ENCODE data around the gene CAPZB.

Gene CAPZB

DNA sequence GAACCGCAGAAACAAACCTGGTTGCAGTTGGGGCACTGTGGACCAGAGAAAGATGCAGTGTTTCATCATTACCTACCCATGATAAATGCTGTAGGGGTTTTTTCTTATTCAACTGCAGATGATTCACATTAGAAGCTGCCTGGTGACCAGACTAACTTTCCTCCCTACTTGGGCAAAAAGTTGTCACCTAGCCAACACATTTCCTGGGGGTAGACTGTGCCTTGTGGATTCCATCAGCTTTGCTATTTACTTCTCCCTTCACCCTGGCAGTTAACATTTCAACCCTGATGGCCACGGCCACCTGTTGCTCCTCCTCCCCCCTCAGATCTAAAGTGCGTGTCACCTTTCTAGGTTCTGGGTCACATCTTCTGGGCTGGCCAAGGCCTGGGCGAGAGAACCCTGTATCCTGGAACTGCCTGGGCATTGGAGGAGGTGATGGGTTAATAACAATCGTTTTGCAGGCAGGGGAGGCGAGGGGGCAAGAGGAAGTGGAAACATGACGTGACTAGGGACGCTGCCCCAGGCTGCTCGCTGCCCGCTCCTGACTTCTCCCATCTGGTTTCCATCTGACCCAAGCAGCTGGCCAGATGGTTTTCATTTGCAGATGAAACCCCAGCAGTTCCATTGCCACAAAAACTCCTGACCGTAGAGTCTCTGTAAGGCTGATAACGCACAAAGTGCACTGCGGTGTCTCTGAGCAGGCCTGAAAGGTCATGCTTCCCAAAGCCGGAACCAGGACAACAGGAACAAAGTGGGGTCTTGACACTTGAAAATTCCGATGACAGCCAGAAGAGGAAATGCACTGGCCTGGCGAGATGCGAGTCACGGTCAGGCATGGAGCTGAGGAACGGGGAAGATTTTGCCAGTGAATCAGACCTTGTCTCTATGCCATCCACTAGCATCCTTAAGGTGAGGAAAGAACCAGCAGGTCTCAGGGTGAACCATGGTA lies 36.6 kb downstream of the CAPZB start:
- DNase-seq (ENCODE audit: low read depth), result no peak

DNA sequence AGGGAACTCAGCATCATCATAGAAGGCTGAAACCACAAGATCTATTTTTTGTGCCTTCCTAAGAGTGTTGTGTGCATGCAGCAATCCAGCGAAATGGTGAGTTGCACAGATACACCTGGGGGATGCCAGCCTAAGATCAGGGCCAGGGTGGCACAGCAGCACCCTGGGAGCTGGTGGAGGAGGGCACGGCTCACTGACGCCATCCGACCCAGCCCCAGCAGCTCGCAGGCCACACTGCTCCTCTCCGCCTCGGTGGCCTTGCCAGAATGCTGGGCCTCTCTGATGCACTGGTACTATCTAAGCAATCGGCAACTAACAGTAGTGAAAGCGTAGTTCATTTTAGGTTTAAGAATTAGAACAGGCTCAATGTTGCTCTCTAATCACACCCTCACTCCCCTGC lies 37.8 kb downstream of the CAPZB start:
- DNase-seq (ENCODE audit: low read depth), result no peak

DNA sequence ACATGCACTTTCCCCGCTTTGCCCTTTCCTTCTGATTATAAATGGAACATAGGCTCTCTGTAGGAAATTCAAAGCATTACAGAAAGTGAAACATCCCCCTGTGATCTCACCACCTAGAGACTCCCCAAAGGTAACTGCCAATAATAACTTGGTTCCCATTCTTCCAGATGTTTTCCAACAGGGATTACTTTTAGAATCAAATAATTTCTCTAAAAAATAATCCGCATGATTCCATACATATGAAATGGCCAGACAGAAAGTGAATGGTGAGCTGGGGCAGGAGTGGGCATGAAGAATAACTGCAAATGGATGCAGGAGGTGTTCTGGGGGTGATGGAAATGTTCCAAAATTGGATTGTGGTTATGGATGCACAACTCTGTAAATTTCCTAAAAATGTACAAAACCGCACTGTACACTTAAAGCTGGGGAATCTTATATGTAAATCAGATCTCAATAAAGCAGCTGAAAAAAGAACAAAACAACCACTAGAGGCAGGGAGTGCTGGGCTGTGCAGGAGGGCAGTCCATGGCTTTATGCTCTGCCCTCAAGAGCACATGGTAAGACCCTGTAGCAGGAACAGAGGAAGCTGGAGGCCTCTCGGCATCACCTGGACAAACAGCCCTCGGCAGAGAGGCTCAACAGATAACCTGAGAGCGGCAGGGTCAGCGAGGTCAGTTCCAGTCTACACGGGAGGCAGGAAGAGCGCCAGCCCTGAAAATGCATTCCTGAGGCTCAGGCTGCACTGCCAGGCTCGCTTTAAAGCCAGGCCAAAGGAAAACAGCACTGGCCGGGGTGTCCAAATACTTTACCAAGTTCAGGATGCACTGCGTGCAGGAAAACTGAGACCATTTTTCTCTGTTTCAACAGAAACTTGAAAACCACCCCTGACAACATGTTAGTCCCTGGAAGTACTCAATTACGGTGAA lies 39.7 kb downstream of the CAPZB start:
- no peak for DNase-seq (ENCODE audit: low read depth)

DNA sequence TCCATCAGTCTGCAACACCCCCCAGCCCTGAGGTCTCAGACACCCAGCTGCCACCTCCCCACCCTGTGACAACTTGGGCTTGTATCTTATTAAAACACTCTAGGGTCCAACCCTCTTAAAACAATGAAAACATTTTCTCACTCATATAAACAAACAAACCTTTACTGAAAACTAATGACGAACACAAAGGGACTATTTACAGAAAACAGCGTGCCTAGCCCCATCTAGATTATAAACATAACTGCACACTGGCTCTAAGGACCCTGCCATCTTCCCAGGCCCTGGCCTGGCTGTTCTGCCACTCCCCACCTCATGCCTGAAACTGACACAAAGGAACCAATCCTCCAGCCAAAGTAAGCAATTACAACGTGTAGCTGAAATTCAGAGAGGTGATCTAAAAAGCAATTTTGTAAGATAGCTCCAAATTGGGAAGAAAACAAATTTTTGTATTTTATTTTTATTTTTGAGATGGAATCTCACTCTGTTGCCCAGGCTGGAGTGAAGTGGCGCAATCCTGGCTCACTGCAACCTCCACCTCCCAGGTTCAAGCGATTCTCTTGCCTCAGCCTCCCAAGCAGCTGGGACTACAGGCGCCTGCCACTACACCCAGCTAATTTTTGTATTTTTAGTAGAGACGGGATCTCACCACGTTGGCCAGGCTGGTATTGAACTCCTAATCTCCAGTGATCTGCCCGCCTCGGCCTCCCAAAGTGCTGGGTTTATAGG lies 40.9 kb downstream of the CAPZB start:
- no peak for DNase-seq (ENCODE audit: low read depth)

DNA sequence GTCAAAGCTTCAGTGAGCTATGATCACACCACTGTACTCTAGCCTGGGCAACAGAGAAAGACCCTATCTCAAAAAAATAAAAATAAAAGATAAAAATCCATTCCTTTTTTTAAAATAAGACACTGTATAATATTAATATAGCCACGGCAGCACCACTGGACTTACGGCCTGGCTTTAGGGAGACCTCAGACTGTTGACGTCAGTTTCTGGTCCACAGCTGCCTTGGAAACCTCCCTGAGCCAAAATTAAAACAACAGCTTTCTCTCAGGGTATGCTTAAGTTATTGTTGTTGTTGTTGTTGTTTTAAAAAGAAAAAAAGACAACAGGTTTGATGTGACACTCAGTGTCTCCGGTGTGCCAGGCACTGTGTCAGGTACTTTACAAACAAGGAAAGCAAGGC lies 42.0 kb downstream of the CAPZB start:
- DNase-seq (ENCODE audit: low read depth), result no peak

DNA sequence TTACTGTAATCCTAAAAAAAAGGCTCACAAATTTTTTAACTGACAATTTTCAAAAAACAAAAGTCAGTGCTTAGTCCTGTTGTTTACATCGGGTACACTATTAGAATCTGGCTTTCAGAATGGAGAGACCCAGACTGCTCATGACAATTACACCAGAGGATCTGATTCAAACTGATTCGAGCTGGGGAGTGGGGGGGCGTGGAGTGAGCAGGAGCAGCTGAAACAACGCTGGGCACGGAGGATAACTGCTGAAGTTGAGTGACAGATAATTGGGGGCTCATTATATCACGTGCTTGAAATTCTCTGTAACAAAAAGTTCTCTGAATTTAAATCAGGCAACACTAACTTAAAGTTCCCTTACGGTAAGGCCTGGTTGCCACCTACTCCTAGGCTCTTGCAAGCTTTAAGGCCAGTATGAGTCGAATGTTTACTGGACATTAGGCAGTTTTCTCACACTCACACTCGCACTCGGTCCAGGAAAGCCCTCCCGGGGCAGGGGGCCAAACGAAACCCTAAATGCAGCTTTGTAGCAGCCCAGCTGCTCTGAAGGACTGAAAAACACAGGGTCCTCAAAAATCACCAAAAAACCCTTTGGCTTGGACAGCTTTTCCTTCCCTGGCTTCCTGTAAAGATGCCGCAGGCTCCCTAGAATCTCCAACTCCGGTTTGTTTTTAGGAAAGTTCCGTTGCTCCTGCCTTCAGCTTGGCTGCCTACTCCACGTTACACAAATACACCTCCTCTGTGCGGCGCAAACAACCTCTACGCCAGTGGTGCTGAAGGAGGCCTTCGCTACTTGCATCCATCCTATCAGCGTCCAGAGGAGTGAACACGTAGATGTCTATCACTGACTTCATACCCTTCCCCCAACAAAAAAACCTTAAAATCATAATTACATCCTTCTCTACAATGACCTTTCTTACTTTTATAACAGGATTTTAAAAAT lies 42.9 kb downstream of the CAPZB start:
- no peak for DNase-seq (ENCODE audit: low read depth)

DNA sequence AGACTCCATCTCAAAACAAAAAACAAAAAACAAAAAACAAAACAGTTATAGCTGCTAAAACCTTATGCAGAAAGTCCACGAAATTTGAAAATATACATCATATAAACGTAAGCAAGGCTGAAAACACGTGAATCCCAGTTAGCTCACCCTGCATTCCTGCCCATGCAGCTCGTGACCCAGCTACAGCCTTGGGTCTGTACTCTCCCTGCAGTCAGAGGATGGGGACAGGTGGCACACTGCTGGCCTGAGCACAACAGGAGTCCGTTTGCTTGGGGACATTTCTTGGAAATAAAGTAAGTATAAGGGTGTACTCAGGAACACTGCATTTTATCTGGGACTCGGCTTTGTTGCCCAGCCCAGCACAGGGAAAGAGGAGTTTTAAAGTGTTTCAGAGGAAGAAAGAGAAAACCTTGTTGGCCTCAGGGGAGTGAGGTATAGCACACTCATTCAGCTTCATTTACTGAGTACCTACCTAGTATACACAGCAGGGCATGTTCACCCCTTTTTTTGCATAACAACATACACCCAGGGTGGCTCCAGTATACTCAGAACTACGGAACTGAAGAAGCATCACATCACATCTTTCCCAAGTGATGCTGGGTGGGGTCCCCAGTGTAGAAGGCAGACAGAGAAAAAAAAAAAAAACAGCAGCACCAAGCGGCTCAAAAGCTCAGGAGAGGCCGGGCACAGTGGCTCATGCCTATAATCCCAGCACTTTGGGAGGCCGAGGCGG lies 44.1 kb downstream of the CAPZB start:
- DNase-seq (ENCODE audit: low read depth), result no peak

- DNase-seq (ENCODE audit: low read depth), result no peak
Observed at GRCh38 chr1:19439464-19440171, 45.7 kb downstream of the CAPZB start.

DNA sequence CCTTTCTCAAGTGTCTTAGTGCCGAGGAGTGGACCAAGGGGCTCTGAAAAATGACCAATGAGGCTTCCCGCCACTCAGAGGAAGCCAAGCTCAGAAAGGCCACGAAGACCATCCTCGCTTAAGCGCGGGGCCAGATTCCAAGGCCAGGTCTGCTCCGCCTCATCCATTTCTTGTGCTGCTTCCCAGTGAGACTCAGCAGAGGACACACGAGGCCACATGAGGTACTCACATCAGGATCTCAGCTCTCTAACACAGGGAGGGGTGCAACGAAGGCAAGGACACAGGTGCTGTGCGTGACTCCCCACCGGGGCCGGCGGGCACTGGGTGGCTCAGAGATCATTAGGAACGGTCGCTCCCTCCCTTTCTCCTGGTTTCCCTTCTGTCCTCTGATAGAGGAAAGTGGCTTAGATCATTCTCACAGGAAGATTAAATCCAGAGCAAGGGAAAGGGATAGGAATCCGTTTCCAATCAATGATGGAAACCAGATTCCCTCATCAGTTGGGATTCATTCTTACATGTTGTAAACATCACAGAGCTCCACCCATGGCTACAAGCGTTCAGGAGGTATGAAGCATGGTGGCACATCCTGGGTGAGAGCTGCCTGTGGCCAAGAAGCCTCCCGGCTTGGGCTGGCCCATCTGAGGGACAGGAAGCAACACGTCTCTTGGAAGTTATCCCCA lies 46.7 kb downstream of the CAPZB start:
- DNase-seq (ENCODE audit: low read depth), result no peak

GRCh38 chr1:19437891-19438294 lies 47.4 kb downstream of the CAPZB start:
- DNase-seq (ENCODE audit: low read depth), result no peak

DNA sequence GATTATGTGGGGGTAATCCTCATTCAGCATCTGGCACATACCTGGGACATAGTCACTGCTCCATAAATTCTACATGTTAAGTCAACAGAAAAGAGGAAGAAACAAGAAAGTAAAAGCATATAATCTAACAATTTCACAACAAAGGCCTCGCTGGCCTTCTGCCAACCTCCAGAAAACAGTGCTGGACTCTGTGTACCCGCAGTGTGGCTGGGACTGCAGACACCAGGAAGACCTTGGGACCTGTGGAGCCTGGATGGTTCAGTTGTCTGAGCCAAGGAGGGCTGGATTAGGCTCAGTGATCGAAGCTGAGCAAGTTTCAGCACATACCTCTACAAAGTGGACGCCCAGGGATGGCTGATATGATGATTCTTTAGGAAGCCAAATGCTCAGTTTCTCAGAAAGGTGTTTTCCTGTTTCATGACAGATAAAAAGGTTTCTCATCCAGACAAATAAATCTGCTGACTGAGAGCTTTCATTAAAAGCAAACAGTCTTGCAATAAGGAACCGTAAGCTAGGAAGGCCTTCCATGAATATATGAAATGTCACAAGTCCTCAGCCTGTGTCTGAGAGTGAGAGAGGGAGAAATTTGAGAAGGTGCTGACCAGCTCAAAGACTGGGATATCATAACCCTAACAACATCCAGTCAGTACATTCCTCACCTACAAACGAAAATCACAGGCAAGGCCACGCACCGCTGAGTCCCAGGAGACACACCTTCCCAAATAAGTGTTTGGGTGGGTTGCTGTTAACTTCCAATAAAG lies 48.4 kb downstream of the CAPZB start:
- no peak for DNase-seq (ENCODE audit: low read depth)

GRCh38 chr1:19435851-19436455 lies 49.4 kb downstream of the CAPZB start:
- no peak for DNase-seq (ENCODE audit: low read depth)

- DNase-seq (ENCODE audit: low read depth), result no peak
Observed at GRCh38 chr1:19435181-19435580, 50.2 kb downstream of the CAPZB start.

- DNase-seq (ENCODE audit: low read depth), result no peak
Observed at GRCh38 chr1:19433719-19433998, 51.7 kb downstream of the CAPZB start.

GRCh38 chr1:19432943-19433718 lies 52.2 kb downstream of the CAPZB start:
- no peak for DNase-seq (ENCODE audit: low read depth)

DNA sequence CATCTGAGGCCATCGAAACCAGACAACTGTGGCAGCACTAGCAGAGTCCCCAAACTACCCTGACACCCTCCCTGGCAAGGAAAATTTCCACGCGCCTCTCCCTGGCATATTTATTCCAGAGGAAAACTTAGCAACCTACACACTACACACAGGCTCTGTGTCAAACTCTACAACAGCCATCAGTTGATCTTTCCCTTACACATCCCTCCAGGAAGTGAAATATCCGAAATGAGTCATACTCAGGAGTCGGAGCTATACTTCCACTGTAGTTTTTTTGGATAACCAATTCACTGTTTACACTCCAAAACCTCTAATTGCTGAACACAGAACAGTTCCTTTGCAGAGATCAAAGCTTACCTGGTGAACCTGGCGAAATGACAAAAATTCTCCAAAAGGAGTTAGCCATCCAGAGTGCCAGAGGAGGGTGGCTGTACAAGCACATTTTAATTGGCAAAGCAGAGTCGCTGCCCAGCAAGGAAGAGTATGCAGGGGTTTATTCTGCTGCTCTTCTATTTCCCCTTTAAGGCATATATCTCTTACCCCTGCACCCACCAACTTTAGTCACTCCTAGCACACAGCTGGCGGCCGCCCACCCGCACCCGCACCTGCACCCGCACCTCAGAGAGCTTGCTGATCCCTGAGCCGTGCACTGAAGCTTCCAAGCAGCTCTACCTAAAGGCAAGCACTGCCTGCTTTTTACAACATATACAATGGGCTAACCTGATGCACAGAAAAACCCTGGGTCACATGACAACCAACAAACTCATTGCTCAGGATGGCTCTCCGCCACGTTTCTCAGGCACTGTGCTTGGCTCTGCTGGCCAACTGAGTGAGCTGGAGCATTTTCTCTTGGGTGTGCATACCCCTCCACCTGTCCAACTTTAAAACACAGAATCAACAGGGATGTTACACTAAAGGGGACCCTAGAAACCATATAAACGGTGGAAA lies 54.9 kb downstream of the CAPZB start:
- no peak for DNase-seq (ENCODE audit: low read depth)

All from stimulated activated CD4-positive, alpha-beta T cell treated with anti-CD3 and anti-CD28 coated beads, Interleukin-2, amount 100 ng/mL, for 4 hours (primary cell).